ENCODE measurements around the gene P2RX5. TPM values are rescaled to one million over a fixed set of nuclear protein-coding genes. Genes with fewer than 3 reads are reported as not detected.

P2RX5 gene
- total and polyA plus RNA-seq, 2 donors (not counting 3 experiments of a cell fraction or from before 2014, with no cell fraction given), result 0.19 to 0.22 TPM

DNA sequence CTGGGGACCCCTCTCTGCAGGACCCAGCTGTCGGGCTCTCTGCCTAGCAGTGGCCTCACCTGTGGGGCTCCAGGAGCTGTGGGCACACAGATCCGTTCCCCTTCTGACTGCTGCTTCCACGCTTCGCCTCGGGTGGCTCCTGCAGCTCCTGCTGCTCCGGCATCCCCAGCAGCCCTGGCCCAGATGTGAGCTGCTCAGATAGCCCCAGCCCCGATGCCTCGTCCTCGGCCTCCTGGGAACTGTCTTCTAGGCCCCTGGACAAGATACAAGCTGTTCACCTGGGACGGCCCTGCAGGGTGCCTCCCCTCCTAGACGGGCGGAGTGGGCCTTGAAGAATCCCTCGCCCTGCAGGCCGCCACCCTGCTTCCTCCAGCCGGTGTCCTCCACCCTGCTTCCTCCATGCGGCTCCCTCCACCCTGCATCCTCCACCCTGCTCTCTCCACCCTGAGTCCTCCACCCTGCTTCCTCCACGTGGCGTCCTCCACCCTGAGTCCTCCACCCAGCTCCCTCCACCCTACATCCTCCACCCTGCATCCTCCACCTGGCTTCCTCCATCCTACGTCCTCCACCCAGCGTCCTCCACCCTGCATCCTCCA is 16.3 kb downstream of the P2RX5 start:
- POLR2A ChIA-PET, result no interaction called here
- intact Hi-C loops (cut with micrococcal nuclease), result no loop called here

More for the DNA sequence above, 16.3 kb downstream of the P2RX5 start:
- CTCF ChIA-PET, result no interaction called here
- no peaks in the 10 kb centered on the region for H3K36me3 ChIP-seq (ENCODE audit: control insufficient read depth in 2 of 2, extremely low read depth in 1 of 2, insufficient read depth in 2 of 2, low read length in 2 of 2)
- H2AFZ ChIP-seq (ENCODE audit: low read depth, low read length), result no peak overlapping the region
- no TSS peak for BruUV-seq (replicated peaks)
- no peak for DNase-seq (ENCODE audit: low read depth, low spot score)
- H3K9me1 ChIP-seq (replicated peaks; ENCODE audit: control insufficient read depth, extremely low read depth, insufficient read depth, low read length), result no peaks in the 10 kb centered on the region
- no peak overlapping the region for H3K27ac ChIP-seq (ENCODE audit: insufficient read depth, low read depth, low read length)
- H3K9ac ChIP-seq (replicated peaks; ENCODE audit: extremely low read depth, insufficient read depth, low read length), result no peak overlapping the region
- no peak overlapping the region for H3K4me2 ChIP-seq (ENCODE audit: insufficient read depth, low read length)
- H3K27me3 ChIP-seq (ENCODE audit: control insufficient read depth in 2 of 2, insufficient read depth in 2 of 2, low read length in 2 of 2), result peaks cover 0 to 7% of the 10 kb centered on the region in 2 experiments
- no peaks in the 10 kb centered on the region for H3K4me1 ChIP-seq (ENCODE audit: control insufficient read depth, extremely low read depth, insufficient read depth, low read length)
- TF ChIP-seq CTCF (IDR thresholded peaks at IDR 0.05; ENCODE audit: extremely low read depth in 1 of 2, insufficient read depth in 1 of 2, low read depth in 1 of 2, low read length in 2 of 2), result no peak
- no peak for TF ChIP-seq GATA2 (IDR thresholded peaks at IDR 0.05; ENCODE audit: insufficient read depth, insufficient read length, low read depth, low read length)
- TF ChIP-seq JUN (IDR thresholded peaks at IDR 0.05; ENCODE audit: borderline replicate concordance, insufficient read depth, insufficient read length, low read depth), result no peak
- TF ChIP-seq POLR2A (IDR thresholded peaks at IDR 0.05; ENCODE audit: low read depth, low read length), result no peak
- TF ChIP-seq MYC (IDR thresholded peaks at IDR 0.05; ENCODE audit: low read depth, low read length), result no peak
- no peak for TF ChIP-seq EZH2 (IDR thresholded peaks at IDR 0.05; ENCODE audit: borderline replicate concordance, low read depth, low read length, severe bottlenecking)
- TF ChIP-seq POLR2AphosphoS5 (IDR thresholded peaks at IDR 0.05; ENCODE audit: insufficient read depth, low read depth, low read length), result no peak
- no peak for TF ChIP-seq FOS (IDR thresholded peaks at IDR 0.05; ENCODE audit: borderline replicate concordance, insufficient read depth, low read length)
- TF ChIP-seq, protein P1, sequence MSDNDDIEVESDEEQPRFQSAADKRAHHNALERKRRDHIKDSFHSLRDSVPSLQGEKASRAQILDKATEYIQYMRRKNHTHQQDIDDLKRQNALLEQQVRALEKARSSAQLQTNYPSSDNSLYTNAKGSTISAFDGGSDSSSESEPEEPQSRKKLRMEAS (IDR thresholded peaks at IDR 0.05; ENCODE audit: insufficient read depth, insufficient read length), result no peak
- dilution Hi-C loops (cut with MboI; ENCODE audit: extremely low pct_ligation_motif_present, low sequenced_read_pairs), result no loop called here
- no peaks in the 10 kb centered on the region for H3K9me3 ChIP-seq (replicated peaks; ENCODE audit: control insufficient read depth, insufficient read depth, low read length)
- no peaks in the 10 kb centered on the region for H3K79me2 ChIP-seq (ENCODE audit: control insufficient read depth, insufficient read depth, low read length)
- H4K20me1 ChIP-seq (replicated peaks; ENCODE audit: control insufficient read depth, extremely low read depth, insufficient read depth, low read length), result no peaks in the 10 kb centered on the region
- FAIRE-seq, result no peak
- no peak overlapping the region for H3K4me3 ChIP-seq (replicated peaks in 1 of 3; ENCODE audit: insufficient read depth in 1 of 3, low read depth in 1 of 3, low read length in 3 of 3)

Measured in endothelial cell of umbilical vein (primary cell).